Measurements from ENCODE around the gene F2.

F2 gene

GRCh38 chr11:46718155-46719019 lies 626 bp upstream of the F2 start:
- no peak for DNase-seq

DNA sequence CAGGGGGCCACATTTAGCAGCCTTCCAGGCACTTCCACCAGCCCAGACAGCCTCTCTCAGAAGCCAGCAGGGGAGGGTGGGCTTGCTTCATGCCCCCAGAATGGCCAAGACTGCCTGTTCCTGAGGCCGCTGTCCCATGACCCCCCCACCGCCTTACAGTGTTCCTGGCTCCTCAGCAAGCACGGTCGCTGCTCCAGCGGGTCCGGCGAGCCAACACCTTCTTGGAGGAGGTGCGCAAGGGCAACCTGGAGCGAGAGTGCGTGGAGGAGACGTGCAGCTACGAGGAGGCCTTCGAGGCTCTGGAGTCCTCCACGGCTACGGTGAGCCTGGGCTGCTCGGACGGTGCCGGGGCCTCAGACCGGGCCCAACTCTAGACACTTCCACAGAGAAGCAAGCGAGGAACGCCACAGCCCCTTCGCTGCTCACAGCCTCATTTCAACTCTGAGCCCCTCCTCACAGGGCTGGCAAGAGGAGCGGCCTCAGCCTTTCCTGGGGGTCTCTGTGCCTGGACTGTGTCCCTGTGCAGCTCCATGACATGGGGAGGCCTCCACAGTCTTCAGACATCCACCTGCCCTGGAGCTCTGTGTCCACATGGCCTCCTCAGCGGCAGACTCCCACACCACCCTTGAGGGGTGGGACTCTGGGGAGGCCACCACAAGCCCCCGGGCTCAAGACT lies 668 bp downstream of the F2 start:
- DNase-seq: no peak

- no peak for DNase-seq
Measured at GRCh38 chr11:46721286-46721685, 2.3 kb downstream of the F2 start.

DNA sequence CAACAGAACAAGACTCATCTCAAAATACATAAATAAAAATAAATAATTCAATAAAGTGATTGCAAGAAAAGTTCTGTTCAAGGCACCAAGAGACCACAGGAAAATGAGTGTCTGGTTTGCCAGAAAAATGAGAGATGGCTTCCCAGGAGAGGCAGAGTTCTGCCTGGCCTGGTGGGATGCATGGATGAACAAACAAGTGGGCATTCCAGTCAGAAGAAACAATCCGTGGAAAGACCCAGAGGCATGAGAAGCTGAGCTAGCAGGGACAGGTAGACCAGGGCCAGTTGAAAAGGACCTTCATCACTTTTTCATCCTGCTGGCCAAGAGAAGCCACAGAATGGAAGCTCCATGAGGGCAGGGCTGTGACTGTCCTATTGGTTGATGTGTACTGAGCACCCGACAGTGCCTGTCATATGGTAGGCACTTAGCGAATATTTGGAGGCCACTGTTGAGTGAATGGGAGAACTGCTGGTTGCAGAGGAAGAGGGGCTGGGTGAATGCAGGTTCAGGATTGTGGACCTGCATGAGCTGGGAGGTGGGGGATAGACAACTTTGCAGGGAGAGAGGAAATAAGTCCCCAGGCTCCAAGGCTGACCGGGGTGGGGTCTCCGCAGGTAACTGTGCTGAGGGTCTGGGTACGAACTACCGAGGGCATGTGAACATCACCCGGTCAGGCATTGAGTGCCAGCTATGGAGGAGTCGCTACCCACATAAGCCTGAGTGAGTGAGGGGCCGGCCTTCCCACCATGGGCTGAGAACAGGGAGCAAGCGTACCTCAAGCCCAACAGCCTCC lies 3.7 kb downstream of the F2 start:
- DNase-seq: no peak

GRCh38 chr11:46723359-46723680 lies 4.3 kb downstream of the F2 start:
- no peak for DNase-seq

- DNase-seq: no peak
Measured at GRCh38 chr11:46724088-46724487, 5.1 kb downstream of the F2 start.

DNA sequence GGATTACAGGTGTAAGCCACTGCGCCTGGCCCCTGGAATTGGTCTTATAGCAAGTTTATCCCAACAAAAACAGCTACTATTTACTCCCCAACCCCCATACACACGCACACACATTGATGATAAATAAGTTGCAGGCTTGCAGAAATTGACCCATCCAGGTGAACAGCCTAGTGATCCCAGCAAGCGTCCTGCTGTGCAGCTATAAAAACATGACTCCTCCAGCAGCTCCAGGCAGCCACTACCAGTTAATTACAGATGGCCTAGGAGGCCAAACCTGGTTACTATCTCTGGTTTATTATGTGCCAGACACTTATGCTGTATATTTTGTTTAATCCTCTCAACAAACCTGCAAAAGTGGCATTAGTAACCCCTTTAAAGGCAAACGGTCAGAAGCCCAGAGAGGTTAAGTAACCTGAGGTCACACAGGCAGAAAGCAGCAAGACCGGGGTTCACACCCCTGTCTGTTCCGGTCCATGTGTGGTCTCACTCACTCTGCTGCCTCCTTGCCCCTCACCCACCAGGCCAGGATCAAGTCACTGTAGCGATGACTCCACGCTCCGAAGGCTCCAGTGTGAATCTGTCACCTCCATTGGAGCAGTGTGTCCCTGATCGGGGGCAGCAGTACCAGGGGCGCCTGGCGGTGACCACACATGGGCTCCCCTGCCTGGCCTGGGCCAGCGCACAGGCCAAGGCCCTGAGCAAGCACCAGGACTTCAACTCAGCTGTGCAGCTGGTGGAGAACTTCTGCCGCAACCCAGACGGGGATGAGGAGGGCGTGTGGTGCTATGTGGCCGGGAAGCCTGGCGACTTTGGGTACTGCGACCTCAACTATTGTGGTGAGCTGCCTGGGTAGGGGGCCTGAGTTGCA lies 6.6 kb downstream of the F2 start:
- no peak for DNase-seq

- no peak for DNase-seq
Measured at GRCh38 chr11:46726206-46726862, 7.3 kb downstream of the F2 start.

GRCh38 chr11:46727952-46728658 lies 9.1 kb downstream of the F2 start:
- no peak for DNase-seq

GRCh38 chr11:46728659-46729040 lies 9.6 kb downstream of the F2 start:
- DNase-seq: no peak

DNA sequence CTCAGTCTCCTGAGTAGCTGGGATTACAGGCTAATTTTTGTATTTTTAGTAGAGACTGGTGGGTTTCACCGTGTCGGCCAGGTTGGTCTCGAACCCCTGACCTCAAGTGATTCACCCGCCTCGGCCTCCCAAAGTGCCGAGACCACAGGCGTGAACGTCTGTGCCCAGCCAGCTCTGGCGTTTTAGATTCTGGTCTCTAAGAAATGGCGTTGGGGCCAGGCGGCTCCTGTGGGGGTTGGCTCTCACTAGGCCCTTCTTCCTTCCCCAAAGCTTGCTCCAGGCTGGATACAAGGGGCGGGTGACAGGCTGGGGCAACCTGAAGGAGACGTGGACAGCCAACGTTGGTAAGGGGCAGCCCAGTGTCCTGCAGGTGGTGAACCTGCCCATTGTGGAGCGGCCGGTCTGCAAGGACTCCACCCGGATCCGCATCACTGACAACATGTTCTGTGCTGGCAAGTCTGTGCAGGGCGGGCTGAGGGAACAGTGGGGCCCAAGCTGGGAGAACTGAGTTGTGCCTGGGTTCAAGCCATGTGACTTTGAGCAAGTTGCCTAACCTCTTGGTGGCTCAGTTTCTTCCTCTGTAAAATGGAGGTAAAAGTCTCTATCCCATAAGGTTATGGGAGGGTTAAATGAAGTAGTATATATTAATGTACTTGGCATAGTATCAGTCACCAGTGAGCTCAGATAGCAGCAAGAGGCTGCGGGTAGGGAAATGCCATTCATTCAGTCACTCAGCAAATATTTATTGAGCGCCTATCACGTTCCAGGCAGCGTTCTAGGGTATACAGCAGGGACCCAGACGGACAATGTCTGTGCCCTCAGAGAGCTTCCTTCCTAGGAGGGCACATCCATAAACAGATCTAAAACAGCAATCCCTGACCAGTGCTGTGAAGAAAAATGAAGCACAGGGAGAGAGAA lies 10.4 kb downstream of the F2 start:
- no peak for DNase-seq

DNA sequence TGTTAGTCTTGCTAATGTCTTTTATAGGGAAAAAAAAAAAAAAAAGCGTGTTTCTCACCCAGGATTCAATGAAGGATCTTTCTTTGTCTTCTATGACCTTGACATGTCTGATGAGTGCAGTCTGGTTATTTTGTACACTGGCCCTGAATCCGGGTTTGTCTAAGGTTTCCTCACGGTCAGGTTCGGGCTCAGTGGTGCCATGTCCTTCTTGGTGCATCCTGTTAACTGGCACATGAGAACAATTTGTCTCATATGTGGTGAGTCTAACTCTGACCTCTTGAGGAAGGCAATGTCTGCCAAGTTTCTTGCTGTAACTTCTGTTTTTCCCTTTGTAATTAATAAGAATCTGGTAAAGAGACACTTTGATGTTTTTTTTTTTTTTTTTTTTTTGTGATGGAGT lies 12.5 kb downstream of the F2 start:
- no peak for DNase-seq

DNA sequence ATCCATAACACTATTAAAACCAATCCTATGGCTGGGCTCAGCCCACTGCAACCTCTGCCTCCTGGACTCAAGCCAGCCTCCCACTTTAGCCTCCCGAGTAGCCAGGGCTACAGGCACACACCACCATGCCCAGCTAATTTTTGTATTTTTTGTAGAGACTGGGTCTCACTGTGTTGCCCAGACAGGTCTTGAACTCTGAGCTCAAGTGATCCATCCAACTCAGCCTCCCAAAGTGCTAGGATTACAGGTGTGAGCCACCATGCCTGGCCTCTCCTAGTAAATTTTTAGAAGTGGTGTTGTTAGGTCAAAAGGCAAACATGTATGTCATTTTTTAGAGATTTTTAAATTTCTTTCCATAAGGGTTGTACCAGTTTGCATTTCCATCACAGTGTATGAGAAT lies 14.2 kb downstream of the F2 start:
- no peak for DNase-seq

DNA sequence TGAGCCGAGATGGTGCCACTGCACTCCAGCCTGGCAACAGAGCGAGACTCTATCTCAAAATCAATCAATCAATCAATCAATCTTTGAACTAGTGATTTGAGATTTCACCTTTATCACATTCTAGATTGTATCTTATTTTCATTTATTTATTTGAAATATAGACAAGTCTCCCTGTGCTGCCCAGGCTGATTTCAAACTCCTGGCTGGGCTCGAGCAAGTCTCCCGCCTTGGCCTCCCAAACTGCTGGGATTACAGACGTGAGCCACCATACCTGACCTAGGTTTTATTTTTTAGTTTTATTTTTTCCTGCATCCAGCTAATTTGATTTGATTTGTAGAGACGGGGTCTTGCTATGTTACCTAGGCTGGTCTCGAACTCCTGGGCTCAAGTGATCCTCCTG lies 17.1 kb downstream of the F2 start:
- DNase-seq: no peak

GRCh38 chr11:46736615-46737014 lies 17.6 kb downstream of the F2 start:
- DNase-seq: no peak

- DNase-seq: no peak
Measured at GRCh38 chr11:46737699-46738098, 18.7 kb downstream of the F2 start.

DNA sequence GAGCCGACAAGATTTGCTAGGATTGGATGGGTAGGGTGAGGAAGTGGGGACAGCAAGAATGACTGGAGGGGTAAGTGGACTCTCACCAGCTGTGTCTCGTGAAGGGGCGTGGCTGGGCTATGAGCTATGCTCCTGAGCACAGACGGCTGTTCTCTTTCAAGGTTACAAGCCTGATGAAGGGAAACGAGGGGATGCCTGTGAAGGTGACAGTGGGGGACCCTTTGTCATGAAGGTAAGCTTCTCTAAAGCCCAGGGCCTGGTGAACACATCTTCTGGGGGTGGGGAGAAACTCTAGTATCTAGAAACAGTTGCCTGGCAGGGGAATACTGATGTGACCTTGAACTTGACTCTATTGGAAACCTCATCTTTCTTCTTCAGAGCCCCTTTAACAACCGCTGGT lies 19.9 kb downstream of the F2 start:
- no peak for DNase-seq

- no peak for DNase-seq
Measured at GRCh38 chr11:46741600-46742484, 22.8 kb downstream of the F2 start.

DNA sequence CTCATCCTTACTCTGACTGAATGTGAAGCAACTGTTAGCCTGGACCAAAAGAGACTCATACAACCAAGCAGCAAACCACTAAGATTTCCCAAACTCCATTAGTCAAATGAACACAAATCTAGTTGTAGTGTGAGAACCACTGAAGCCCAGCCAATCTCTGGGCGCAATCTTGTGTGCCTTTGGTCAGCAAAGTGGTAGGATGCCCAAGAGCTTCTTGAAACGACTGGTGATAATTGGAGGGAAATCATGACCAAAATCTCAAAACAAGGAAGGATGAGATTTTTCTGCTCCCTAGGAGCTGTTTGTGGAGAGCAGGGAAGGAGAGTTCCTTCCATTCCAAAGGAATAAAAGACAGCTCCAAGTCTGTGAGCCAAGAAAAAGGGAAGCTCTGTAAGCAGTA lies 24.0 kb downstream of the F2 start:
- DNase-seq: no peak

All from CD4-positive, alpha-beta T cell treated with Interferon gamma for 1 hour (primary cell).